Measurements from ENCODE around the gene PSMB11. TPM values are rescaled to one million over a fixed set of nuclear protein-coding genes. Genes with fewer than 3 reads are reported as not detected.

PSMB11 gene
- total RNA-seq, 1 experiment from 2014 or later: not detected

DNA sequence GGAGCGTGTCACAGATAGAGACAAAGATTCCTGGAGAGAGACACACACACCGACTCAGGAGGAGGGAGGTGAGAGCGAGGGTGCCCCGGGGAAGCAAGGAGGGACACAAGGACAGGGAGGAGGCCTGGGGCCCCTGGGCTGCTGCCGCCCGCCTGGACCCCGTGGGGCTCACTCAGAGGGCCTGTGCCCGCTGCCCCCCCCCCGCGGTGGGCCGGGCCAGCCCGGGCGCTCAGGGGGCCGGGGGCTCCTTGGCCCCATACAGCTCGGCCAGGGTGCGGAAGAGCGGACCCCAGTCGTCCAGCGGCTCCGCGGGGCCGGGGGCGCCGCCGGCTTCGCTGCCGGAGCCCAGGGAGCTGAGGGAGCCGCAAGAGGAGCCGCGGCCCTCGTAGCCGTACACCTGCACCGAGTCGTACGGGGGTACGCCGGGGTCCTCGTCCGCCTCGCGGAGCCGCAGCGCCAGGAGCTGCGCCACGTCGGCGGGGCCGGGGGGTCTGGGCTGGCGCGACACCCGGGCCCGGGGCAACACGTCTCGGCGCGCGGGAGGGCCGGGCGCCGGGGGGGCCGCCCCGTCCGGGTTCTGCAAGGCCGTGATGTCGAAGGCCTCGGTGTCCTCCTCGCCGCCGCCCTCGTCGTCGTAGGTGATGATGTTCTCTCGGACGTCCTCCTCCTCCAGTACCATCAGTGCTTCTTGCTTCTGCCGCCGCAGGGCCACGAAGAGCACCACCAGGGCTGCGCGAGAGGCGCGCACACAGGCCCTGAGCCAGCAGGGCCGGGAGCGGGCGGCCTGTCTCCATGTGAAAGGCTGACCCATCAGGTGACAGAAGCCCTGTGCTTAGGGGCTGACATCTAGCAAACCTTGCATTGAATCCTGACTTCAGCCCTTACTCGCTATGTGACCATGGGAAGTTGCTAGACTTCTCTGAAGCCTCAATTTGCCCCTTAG lies 6.0 kb downstream of the PSMB11 start:
- Mint-ChIP-seq H3K9me3 (ENCODE audit: unreplicated experiment) (no peaks in the 10 kb centered on the region), H3K4me3 (ENCODE audit: unreplicated experiment) (no peak overlapping the region), H3K4me1 (ENCODE audit: low read depth, unreplicated experiment) (no peaks in the 10 kb centered on the region), H3K27me3 (ENCODE audit: insufficient read depth, unreplicated experiment) (no peaks in the 10 kb centered on the region), H3K27ac (ENCODE audit: unreplicated experiment) (no peak overlapping the region), H3K36me3 (ENCODE audit: insufficient read depth, unreplicated experiment) (no peaks in the 10 kb centered on the region)
- Histone ChIP-seq H3K36me3 (ENCODE audit: control insufficient read depth, insufficient read depth, low read length) (no peaks in the 10 kb centered on the region), H3K27me3 (replicated peaks; ENCODE audit: control insufficient read depth, insufficient read depth, low read length) (no peaks in the 10 kb centered on the region), H3K4me3 (ENCODE audit: low read depth, low read length) (no peak overlapping the region), H3K4me1 (peaks cover 11% of the 10 kb centered on the region), H3K9me3 (no peaks in the 10 kb centered on the region)
- no TSS peak for BruUV-seq (replicated peaks)
- POLR2A ChIA-PET: interaction anchor here (0.6 to 0.9 kb wide), 2 partner anchors 8 to 43 kb away, joined by 3 read pairs; no protein-coding TSS in a partner anchor
- intact Hi-C loops (cut with micrococcal nuclease; ENCODE audit: unreplicated experiment): no loop called here
- DNase-seq: no peak
- CTCF ChIA-PET: interaction anchor here (1.0 kb wide), 1 partner anchor 21 kb away, joined by 4 read pairs; no protein-coding TSS in a partner anchor
- no peak for TF ChIP-seq CTCF (IDR thresholded peaks at IDR 0.05; ENCODE audit: insufficient read depth in 1 of 2, low read depth in 1 of 2, low read length in 1 of 2, severe bottlenecking in 1 of 2, unreplicated experiment in 1 of 2)

DNA sequence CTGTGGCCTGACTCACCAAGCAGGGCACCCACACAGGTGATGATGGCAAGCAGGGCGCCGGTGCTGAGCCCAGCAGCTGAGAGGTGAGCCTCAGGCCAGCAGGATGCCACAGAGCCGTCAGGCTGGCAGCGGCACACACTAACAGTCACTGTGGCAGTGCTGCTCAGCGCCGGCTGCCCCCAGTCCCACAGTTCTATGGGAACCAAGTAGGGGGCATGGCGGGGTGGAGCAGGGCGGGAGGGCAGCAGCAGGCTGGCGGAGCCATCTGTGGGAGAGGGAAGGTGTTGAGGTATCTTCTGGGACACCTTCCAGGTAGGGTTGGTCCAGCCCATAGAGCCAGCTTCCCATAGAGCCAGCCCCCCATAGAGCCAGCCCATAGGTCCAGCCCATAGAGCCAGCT lies 7.0 kb downstream of the PSMB11 start:
- Mint-ChIP-seq H3K27ac (ENCODE audit: unreplicated experiment) (no peak overlapping the region), H3K36me3 (ENCODE audit: insufficient read depth, unreplicated experiment) (no peaks in the 10 kb centered on the region), H3K27me3 (ENCODE audit: insufficient read depth, unreplicated experiment) (no peaks in the 10 kb centered on the region), H3K4me3 (ENCODE audit: unreplicated experiment) (no peak overlapping the region), H3K4me1 (ENCODE audit: low read depth, unreplicated experiment) (no peaks in the 10 kb centered on the region), H3K9me3 (ENCODE audit: unreplicated experiment) (no peaks in the 10 kb centered on the region)
- no peak overlapping the region for H3K4me3 ChIP-seq (ENCODE audit: low read depth, low read length)
- no peaks in the 10 kb centered on the region for H3K36me3 ChIP-seq (ENCODE audit: control insufficient read depth, insufficient read depth, low read length)
- no peak for DNase-seq
- H3K27me3 ChIP-seq (replicated peaks; ENCODE audit: control insufficient read depth, insufficient read depth, low read length): no peaks in the 10 kb centered on the region
- H3K9me3 ChIP-seq: no peaks in the 10 kb centered on the region
- intact Hi-C loops (cut with micrococcal nuclease; ENCODE audit: unreplicated experiment): no loop called here
- CTCF ChIA-PET: no interaction called here
- BruUV-seq (replicated peaks): no TSS peak
- TF ChIP-seq CTCF (IDR thresholded peaks at IDR 0.05; ENCODE audit: insufficient read depth in 1 of 2, low read depth in 1 of 2, low read length in 1 of 2, severe bottlenecking in 1 of 2, unreplicated experiment in 1 of 2): no peak
- POLR2A ChIA-PET: no interaction called here
- peaks cover 11% of the 10 kb centered on the region for H3K4me1 ChIP-seq

- no peak for TF ChIP-seq CTCF (IDR thresholded peaks at IDR 0.05; ENCODE audit: insufficient read depth in 1 of 2, low read depth in 1 of 2, low read length in 1 of 2, severe bottlenecking in 1 of 2, unreplicated experiment in 1 of 2)
- H3K36me3 Mint-ChIP-seq (ENCODE audit: insufficient read depth, unreplicated experiment): no peaks in the 10 kb centered on the region
- Histone ChIP-seq H3K4me1 (peaks cover 7% of the 10 kb centered on the region), H3K36me3 (ENCODE audit: control insufficient read depth, insufficient read depth, low read length) (no peaks in the 10 kb centered on the region), H3K4me3 (ENCODE audit: low read depth, low read length) (no peak overlapping the region), H3K27me3 (replicated peaks; ENCODE audit: control insufficient read depth, insufficient read depth, low read length) (no peaks in the 10 kb centered on the region), H3K9me3 (no peaks in the 10 kb centered on the region)
- no peaks in the 10 kb centered on the region for H3K27me3 Mint-ChIP-seq (ENCODE audit: insufficient read depth, unreplicated experiment)
- ChIA-PET CTCF (interaction anchor here (0.6 to 2.0 kb wide), 6 partner anchors 20 to 234 kb away, joined by 3 to 16 read pairs (median 6); no protein-coding TSS in a partner anchor), POLR2A (no interaction called here)
- DNase-seq: no peak
- peaks cover 8% of the 10 kb centered on the region for H3K4me1 Mint-ChIP-seq (ENCODE audit: low read depth, unreplicated experiment)
- no peaks in the 10 kb centered on the region for H3K9me3 Mint-ChIP-seq (ENCODE audit: unreplicated experiment)
- intact Hi-C loops (cut with micrococcal nuclease; ENCODE audit: unreplicated experiment): no loop called here
- H3K4me3 Mint-ChIP-seq (ENCODE audit: unreplicated experiment): no peak overlapping the region
- H3K27ac Mint-ChIP-seq (ENCODE audit: unreplicated experiment): no peak overlapping the region
- BruUV-seq (replicated peaks): no TSS peak
Observed at GRCh38 chr14:23051141-23052057, 9.4 kb downstream of the PSMB11 start.

All from Caco-2 (cell line).